H7 (cell line): Measurements from ENCODE around the gene PPP2R3B. TPM values are rescaled to one million over a fixed set of nuclear protein-coding genes. Genes with fewer than 3 reads are reported as not detected.
A peak's percentile ranks its signal among the peaks of the same experiment; 100 is the strongest.

Experiments used
- DNase-seq: peaks from one replicate; pipeline ENCODE4 v3.0.0; 2012
- H3K27me3 ChIP-seq: 2 replicates; pipeline ENCODE4 v1.6.0; 2011; ENCODE audit warnings: mild to moderate bottlenecking, low read length; ENCODE audit not compliant: control insufficient read depth, insufficient read depth
- H3K36me3 ChIP-seq: replicated peaks from 2 replicates; pipeline ENCODE4 v1.5.1; 2011; ENCODE audit warnings: low read length; ENCODE audit not compliant: control insufficient read depth, insufficient read depth
- H3K4me3 ChIP-seq: 2 replicates; pipeline ENCODE4 v1.5.1; 2011; ENCODE audit warnings: low read depth, mild to moderate bottlenecking, control low read depth, low read length, moderate library complexity; ENCODE audit not compliant: insufficient read depth
- total RNA-seq: library from RNA; depleted of rRNA; stranded (reverse); fragments of >200 nt; shearing (Covaris generic); gene quantifications from 2 replicates; pipeline ENCODE4 v1.2.3, GENCODE V29; 2014

The PPP2R3B gene
- total RNA-seq, 1 experiment from 2014 or later = 63.1 TPM

- H3K27me3 ChIP-seq = peaks cover 7% of the 10 kb centered on the region; the same call in 1 of the 2 replicates
- no peaks in the 10 kb centered on the region for H3K36me3 ChIP-seq
- H3K4me3 ChIP-seq = peak overlapping the region; percentile 22
- DNase-seq = no peak
These were observed 62.7 kb downstream of the PPP2R3B start for GRCh38 chrX:323721-324628.

GRCh38 chrX:320126-320783 lies 66.5 kb downstream of the PPP2R3B start:
- H3K27me3 ChIP-seq = peaks cover 7% of the 10 kb centered on the region; the same call in 1 of the 2 replicates
- no peaks in the 10 kb centered on the region; the same call in 1 of the 2 replicates for H3K36me3 ChIP-seq
- H3K4me3 ChIP-seq = peak overlapping the region; percentile 94
- no peak for DNase-seq

- no peak for DNase-seq
- peaks cover 7% of the 10 kb centered on the region; the same call in 1 of the 2 replicates for H3K27me3 ChIP-seq
- no peaks in the 10 kb centered on the region; the same call in 1 of the 2 replicates for H3K36me3 ChIP-seq
- H3K4me3 ChIP-seq = peak overlapping the region; percentile 94
These were observed 67.1 kb downstream of the PPP2R3B start for GRCh38 chrX:319579-320125.

GRCh38 chrX:318739-319578 lies 67.7 kb downstream of the PPP2R3B start, which contains the start of gene GTPBP6:
Gene GTPBP6 (minus strand): TSS chrX:318796. CDS start chrX:318787, 9 bp downstream.
- DNase-seq = peak; percentile 98
- peaks cover 7% of the 10 kb centered on the region; the same call in 1 of the 2 replicates for H3K27me3 ChIP-seq
- peak within 1 kb of the TSS; percentile 94 for H3K4me3 ChIP-seq
- H3K36me3 ChIP-seq = no peaks in the 10 kb centered on the region; the same call in none of the 2 replicates

GRCh38 chrX:318068-318738 lies 68.5 kb downstream of the PPP2R3B start:
- peak overlapping the region; percentile 89 for H3K4me3 ChIP-seq

GRCh38 chrX:317424-318067 lies 69.2 kb downstream of the PPP2R3B start:
- Histone ChIP-seq H3K4me3 (no peak overlapping the region), H3K27me3 (peaks cover 7% of the 10 kb centered on the region; the same call in 1 of the 2 replicates), H3K36me3 (peaks cover 4% of the 10 kb centered on the region)
- DNase-seq = peak; percentile 98

More at GRCh38 chrX:318068-318738, 68.5 kb downstream of the PPP2R3B start:
- no peak for DNase-seq
- Histone ChIP-seq H3K36me3 (peaks cover 4% of the 10 kb centered on the region), H3K27me3 (peaks cover 7% of the 10 kb centered on the region; the same call in 1 of the 2 replicates)

- no peak for DNase-seq
- H3K27me3 ChIP-seq = peaks cover 7% of the 10 kb centered on the region; the same call in 1 of the 2 replicates
- H3K4me3 ChIP-seq = no peak overlapping the region
- peaks cover 11% of the 10 kb centered on the region for H3K36me3 ChIP-seq
These were observed 70.1 kb downstream of the PPP2R3B start for GRCh38 chrX:316351-317325.

- H3K4me3 ChIP-seq = no peak overlapping the region
These were observed 71.7 kb downstream of the PPP2R3B start for GRCh38 chrX:314781-315595.

DNA sequence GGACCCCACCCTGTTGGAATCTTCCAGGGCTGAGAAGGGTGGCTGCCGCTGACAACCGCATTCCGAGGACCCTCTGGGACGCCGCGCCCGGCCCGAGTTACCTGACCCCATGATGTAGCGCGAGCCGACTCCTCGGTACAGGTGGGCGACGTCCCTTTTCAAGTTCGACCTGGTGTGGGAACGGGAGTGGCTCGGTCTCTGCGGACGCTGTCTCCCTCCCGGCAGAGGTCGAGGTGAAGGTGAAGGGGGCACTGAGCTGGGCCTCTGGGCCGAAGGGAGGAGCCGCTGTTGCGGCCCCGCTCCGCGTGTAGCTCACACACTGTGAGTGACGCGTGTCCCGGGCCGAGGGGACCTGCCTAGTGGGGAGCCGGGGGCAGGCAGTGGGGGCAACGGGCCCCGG lies 72.7 kb downstream of the PPP2R3B start:
- Histone ChIP-seq H3K36me3 (peaks cover 14% of the 10 kb centered on the region), H3K4me3 (no peak overlapping the region), H3K27me3 (no peaks in the 10 kb centered on the region)
- DNase-seq = no peak

More at GRCh38 chrX:314781-315595, 71.7 kb downstream of the PPP2R3B start:
- H3K36me3 ChIP-seq = peaks cover 14% of the 10 kb centered on the region
- no peak for DNase-seq
- peaks cover 3% of the 10 kb centered on the region; the same call in 1 of the 2 replicates for H3K27me3 ChIP-seq

- Histone ChIP-seq H3K27me3 (no peaks in the 10 kb centered on the region), H3K36me3 (peaks cover 14% of the 10 kb centered on the region), H3K4me3 (no peak overlapping the region)
- DNase-seq = no peak
These were observed 73.2 kb downstream of the PPP2R3B start for GRCh38 chrX:313546-313945.

- Histone ChIP-seq H3K4me3 (no peak overlapping the region), H3K36me3 (peaks cover 14% of the 10 kb centered on the region), H3K27me3 (no peaks in the 10 kb centered on the region)
- no peak for DNase-seq
These were observed 73.9 kb downstream of the PPP2R3B start for GRCh38 chrX:312621-313331.
